CD14-positive monocyte (primary cell): Measurements from ENCODE around the gene ADSL. TPM values are rescaled to one million over a fixed set of nuclear protein-coding genes. Genes with fewer than 3 reads are reported as not detected.

ENCODE experiments used
- DNase-seq, 3 donors: peaks; one replicate each; pipeline ENCODE4 v3.0.0-alpha.2; 2011 to 2022
- H2AFZ ChIP-seq: 2 replicates; pipeline ENCODE4 v1.6.0; 2012; ENCODE audit warnings: mild to moderate bottlenecking, low read depth, low read length, inconsistent platforms; ENCODE audit not compliant: insufficient read depth, poor library complexity, severe bottlenecking
- H3K27ac ChIP-seq, 2 donors: 1 replicate in 1 of 2; 2 replicates in 1 of 2; pipeline ENCODE4 v1.5.1; 2012 to 2013; ENCODE audit warnings: low read length in 2 of 2, control low read depth in 1 of 2, inconsistent platforms in 1 of 2, low read depth in 1 of 2, mild to moderate bottlenecking in 1 of 2
- H3K27me3 ChIP-seq, 2 donors: one replicate each; pipeline versions ENCODE4 v1.6.0 to v1.6.1; 2011 to 2013; ENCODE audit warnings: low read length in 2 of 2; ENCODE audit not compliant: control insufficient read depth in 2 of 2, insufficient read depth in 2 of 2
- H3K36me3 ChIP-seq, 2 donors: replicated peaks in 1 of 2; 1 replicate in 1 of 2; 2 replicates in 1 of 2; pipeline versions ENCODE4 v1.5.1 to v1.6.1; 2012 to 2013; ENCODE audit warnings: low read length in 2 of 2, control low read depth in 1 of 2, inconsistent platforms in 1 of 2, mild to moderate bottlenecking in 1 of 2; ENCODE audit not compliant: insufficient read depth in 2 of 2, control insufficient read depth in 1 of 2
- H3K4me1 ChIP-seq, 2 donors: 1 replicate in 1 of 2; 2 replicates in 1 of 2; pipeline versions ENCODE4 v1.5.1 to v1.6.1; 2012 to 2013; ENCODE audit warnings: low read length in 2 of 2, control low read depth in 1 of 2, inconsistent platforms in 1 of 2, mild to moderate bottlenecking in 1 of 2, moderate library complexity in 1 of 2; ENCODE audit not compliant: insufficient read depth in 2 of 2, control insufficient read depth in 1 of 2
- H3K4me2 ChIP-seq: replicated peaks from 2 replicates; pipeline ENCODE3; 2012; ENCODE audit warnings: low read length, moderate library complexity, mild to moderate bottlenecking; ENCODE audit not compliant: poor library complexity, severe bottlenecking; ENCODE audit errors: extremely low read depth
- H3K4me3 ChIP-seq, 3 experiments: fragments of 200-600 bp in 1 of 3; sonication (generic) in 1 of 3; replicated peaks in 1 of 3; 1 replicate in 2 of 3; 2 replicates in 1 of 3; pipeline ENCODE4 v1.5.1; 2011 to 2013; ENCODE audit warnings: low read length in 3 of 3, mild to moderate bottlenecking in 3 of 3, control low read depth in 2 of 3, low read depth in 2 of 3, inconsistent platforms in 1 of 3, moderate library complexity in 1 of 3
- H3K79me2 ChIP-seq: 2 replicates; pipeline ENCODE4 v1.6.0; 2012; ENCODE audit warnings: mild to moderate bottlenecking, control low read depth, inconsistent platforms, low read length, moderate library complexity; ENCODE audit not compliant: insufficient read depth
- H3K9ac ChIP-seq: 2 replicates; pipeline ENCODE4 v1.6.0; 2017; ENCODE audit warnings: low read length, mild to moderate bottlenecking; ENCODE audit not compliant: insufficient read depth, poor library complexity, severe bottlenecking
- H3K9me3 ChIP-seq, 2 donors: replicated peaks in 1 of 2; 1 replicate in 1 of 2; 2 replicates in 1 of 2; pipeline versions ENCODE4 v1.5.1 to v1.6.1; 2012 to 2013; ENCODE audit warnings: low read length in 2 of 2, control low read depth in 1 of 2; ENCODE audit not compliant: control insufficient read depth in 1 of 2, insufficient read depth in 1 of 2
- H4K20me1 ChIP-seq: 2 replicates; pipeline ENCODE4 v1.6.0; 2012; ENCODE audit warnings: mild to moderate bottlenecking, low read length, control low read depth, moderate library complexity; ENCODE audit not compliant: insufficient read depth
- H3K27ac Mint-ChIP-seq, 7 donors: one replicate each; pipeline ENCODE4 v1.8.0; 2020; ENCODE audit warnings: mild to moderate bottlenecking in 7 of 7, mixed read lengths in 7 of 7, moderate library complexity in 6 of 7, inconsistent platforms in 2 of 7
- H3K27me3 Mint-ChIP-seq, 3 donors: one replicate each; pipeline ENCODE4 v1.8.0; 2021 to 2022; ENCODE audit warnings: low read depth in 3 of 3, mild to moderate bottlenecking in 3 of 3, mixed read lengths in 3 of 3, moderate library complexity in 3 of 3, inconsistent platforms in 1 of 3
- H3K36me3 Mint-ChIP-seq, 2 donors: one replicate each; pipeline ENCODE4 v1.8.0; 2020; ENCODE audit warnings: mixed read lengths in 2 of 2, inconsistent platforms in 1 of 2, mild to moderate bottlenecking in 1 of 2
- H3K4me1 Mint-ChIP-seq: one replicate; pipeline ENCODE4 v1.8.0; 2020; ENCODE audit warnings: mild to moderate bottlenecking, mixed read lengths
- H3K4me3 Mint-ChIP-seq, 2 donors: one replicate each; pipeline ENCODE4 v1.8.0; 2020; ENCODE audit warnings: mild to moderate bottlenecking in 2 of 2, mixed read lengths in 2 of 2, moderate library complexity in 1 of 2
- H3K9me3 Mint-ChIP-seq, 7 donors: one replicate each; pipeline ENCODE4 v1.8.0; 2020 to 2022; ENCODE audit warnings: mixed read lengths in 7 of 7, mild to moderate bottlenecking in 6 of 7, moderate library complexity in 6 of 7, inconsistent platforms in 2 of 7
- WGBS: methylation state at CpG from one replicate; pipeline ENCODE4 v1.1.5; 2013; ENCODE audit warnings: missing lambda C conversion rate; ENCODE audit not compliant: insufficient coverage; 5-methylcytosine and 5-hydroxymethylcytosine counted together
- intact Hi-C, 2 donors: fragments of 100-400 bp; cut with micrococcal nuclease; formaldehyde crosslinking; loops; one replicate each; pipeline versions ENCODE4 v1.15.0 to v1.15.1; 2023
- polyA plus RNA-seq, 3 donors: library from polyadenylated mRNA; depleted of rRNA in 1 of 3; unstranded in 2 of 3; stranded (reverse) in 1 of 3; fragments of 300-500 nt in 2 of 3; fragments of >200 nt in 1 of 3; fragmentation: Illumina TruSeq in 2 of 3; gene quantifications; 1 replicate in 2 of 3; 2 replicates in 1 of 3; pipeline ENCODE4 v1.2.3, GENCODE V29; 2012 to 2021
- TF ChIP-seq, protein P1 (sequence below): fragments of 200-600 bp; IDR thresholded peaks from one replicate; pipeline ENCODE4 v1.8.0; 2022; ENCODE audit warnings: antibody characterized with exemption, mild to moderate bottlenecking

The ADSL gene
- polyA plus RNA-seq, 3 donors = 56.7 to 82.3 (median 65.1) TPM

GRCh38 chr22:40405178-40406062 is 59.1 kb downstream of the ADSL start:
- WGBS = 86% methylated on average over 25 of the region's 28 CpGs
- TF ChIP-seq, protein P1, sequence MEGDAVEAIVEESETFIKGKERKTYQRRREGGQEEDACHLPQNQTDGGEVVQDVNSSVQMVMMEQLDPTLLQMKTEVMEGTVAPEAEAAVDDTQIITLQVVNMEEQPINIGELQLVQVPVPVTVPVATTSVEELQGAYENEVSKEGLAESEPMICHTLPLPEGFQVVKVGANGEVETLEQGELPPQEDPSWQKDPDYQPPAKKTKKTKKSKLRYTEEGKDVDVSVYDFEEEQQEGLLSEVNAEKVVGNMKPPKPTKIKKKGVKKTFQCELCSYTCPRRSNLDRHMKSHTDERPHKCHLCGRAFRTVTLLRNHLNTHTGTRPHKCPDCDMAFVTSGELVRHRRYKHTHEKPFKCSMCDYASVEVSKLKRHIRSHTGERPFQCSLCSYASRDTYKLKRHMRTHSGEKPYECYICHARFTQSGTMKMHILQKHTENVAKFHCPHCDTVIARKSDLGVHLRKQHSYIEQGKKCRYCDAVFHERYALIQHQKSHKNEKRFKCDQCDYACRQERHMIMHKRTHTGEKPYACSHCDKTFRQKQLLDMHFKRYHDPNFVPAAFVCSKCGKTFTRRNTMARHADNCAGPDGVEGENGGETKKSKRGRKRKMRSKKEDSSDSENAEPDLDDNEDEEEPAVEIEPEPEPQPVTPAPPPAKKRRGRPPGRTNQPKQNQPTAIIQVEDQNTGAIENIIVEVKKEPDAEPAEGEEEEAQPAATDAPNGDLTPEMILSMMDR = no peak
- Mint-ChIP-seq H3K27ac (peak overlapping the region in 2 of 7 donors; percentile 3 to 57), H3K4me1 (peaks cover 19% of the 10 kb centered on the region), H3K9me3 (peaks cover 0 to 2% (median 0%) of the 10 kb centered on the region in 7 donors), H3K36me3 (peaks cover 64 to 87% of the 10 kb centered on the region in 2 donors), H3K27me3 (peaks cover 0 to under 1% (median 0%) of the 10 kb centered on the region in 3 donors), H3K4me3 (no peak overlapping the region)
- Histone ChIP-seq H3K27ac (no peak overlapping the region), H3K9ac (no peak overlapping the region), H3K27me3 (no peaks in the 10 kb centered on the region), H3K4me3 (no peak overlapping the region), H2AFZ (no peak overlapping the region), H3K36me3 (peaks cover 62 to 91% of the 10 kb centered on the region in 2 donors), H3K4me2 (no peak overlapping the region), H4K20me1 (peaks cover 82% of the 10 kb centered on the region), H3K9me3 (no peaks in the 10 kb centered on the region), H3K79me2 (peaks cover 11% of the 10 kb centered on the region), H3K4me1 (peaks cover 6 to 12% of the 10 kb centered on the region in 2 donors)
- intact Hi-C loops = no loop called here
- no peak for DNase-seq

GRCh38 chr22:40406063-40406890 is 60.0 kb downstream of the ADSL start:
- H3K27ac Mint-ChIP-seq = peak overlapping the region in 2 of 7 donors; percentile 3 to 57
- peaks cover 72 to 89% of the 10 kb centered on the region in 2 donors for H3K36me3 Mint-ChIP-seq
- WGBS = 96% methylated on average over 30 of the region's 31 CpGs
- H3K4me3 ChIP-seq = no peak overlapping the region
- H3K4me3 Mint-ChIP-seq = no peak overlapping the region
- no peak overlapping the region for H3K4me2 ChIP-seq
- H3K27me3 ChIP-seq = no peaks in the 10 kb centered on the region
- peaks cover 19% of the 10 kb centered on the region for H3K79me2 ChIP-seq
- H3K9me3 ChIP-seq = no peaks in the 10 kb centered on the region
- no peak overlapping the region for H2AFZ ChIP-seq
- no peaks in the 10 kb centered on the region for H3K27me3 Mint-ChIP-seq
- TF ChIP-seq, protein P1 = no peak
- no peak overlapping the region for H3K27ac ChIP-seq
- H3K36me3 ChIP-seq = peaks cover 71 to 99% of the 10 kb centered on the region in 2 donors
- peaks cover 0 to 2% (median 0%) of the 10 kb centered on the region in 7 donors for H3K9me3 Mint-ChIP-seq
- no peak overlapping the region for H3K9ac ChIP-seq
- peaks cover 85% of the 10 kb centered on the region for H4K20me1 ChIP-seq
- no peak for DNase-seq
- H3K4me1 Mint-ChIP-seq = peaks cover 11% of the 10 kb centered on the region
- intact Hi-C loops = no loop called here
- H3K4me1 ChIP-seq = peaks cover 0 to 4% of the 10 kb centered on the region in 2 donors
